ENCODE measurements around the gene MRPL17.

The MRPL17 gene

GRCh38 chr11:6660712-6661111 lies 22.4 kb downstream of the MRPL17 start:
- TF ChIP-seq CTCF (IDR thresholded peaks at IDR 0.05; ENCODE audit: low read depth, low read length, missing control alignments) = no peak
- no peak overlapping the region for H3K4me3 ChIP-seq (replicated peaks; ENCODE audit: low read depth, low read length)
- DNase-seq (ENCODE audit: extremely low read depth, low read depth) = no peak

- H3K4me3 ChIP-seq (replicated peaks; ENCODE audit: low read depth, low read length) = no peak overlapping the region
- no peak for TF ChIP-seq CTCF (IDR thresholded peaks at IDR 0.05; ENCODE audit: low read depth, low read length, missing control alignments)
- DNase-seq (ENCODE audit: extremely low read depth, low read depth) = no peak
Measured at GRCh38 chr11:6658647-6659046, 24.5 kb downstream of the MRPL17 start.

- H3K4me3 ChIP-seq (replicated peaks; ENCODE audit: low read depth, low read length) = no peak overlapping the region
- no peak for DNase-seq (ENCODE audit: extremely low read depth, low read depth)
- TF ChIP-seq CTCF (IDR thresholded peaks at IDR 0.05; ENCODE audit: low read depth, low read length, missing control alignments) = no peak
Measured at GRCh38 chr11:6657346-6657745, 25.8 kb downstream of the MRPL17 start.

- no peak for TF ChIP-seq CTCF (IDR thresholded peaks at IDR 0.05; ENCODE audit: low read depth, low read length, missing control alignments)
- DNase-seq (ENCODE audit: extremely low read depth, low read depth) = no peak
- H3K4me3 ChIP-seq (replicated peaks; ENCODE audit: low read depth, low read length) = no peak overlapping the region
Measured at GRCh38 chr11:6656936-6657335, 26.2 kb downstream of the MRPL17 start.

- no peak for TF ChIP-seq CTCF (IDR thresholded peaks at IDR 0.05; ENCODE audit: low read depth, low read length, missing control alignments)
- H3K4me3 ChIP-seq (replicated peaks; ENCODE audit: low read depth, low read length) = 0 out of 2 replicates have a peak overlapping the region, but pooled peaks have one; percentile 31
- no peak for DNase-seq (ENCODE audit: extremely low read depth, low read depth)
Measured at GRCh38 chr11:6656584-6656915, 26.6 kb downstream of the MRPL17 start.

- H3K4me3 ChIP-seq (replicated peaks; ENCODE audit: low read depth, low read length) = peak within 1 kb of the TSS; percentile 34
- DNase-seq (ENCODE audit: extremely low read depth, low read depth) = no peak
- TF ChIP-seq CTCF (IDR thresholded peaks at IDR 0.05; ENCODE audit: low read depth, low read length, missing control alignments) = no peak
Measured at GRCh38 chr11:6655790-6656583, 27.2 kb downstream of the MRPL17 start, which contains the start of gene DCHS1. Gene DCHS1, minus strand, starts transcription at chr11:6655809. Its CDS starts 14,196 bp downstream, at chr11:6641613.

Measured in HFF-Myc (cell line).